GM10248 (cell line): ENCODE data around the gene CPA1.

ENCODE experiments used
- CTCF ChIA-PET: fragments of 300-600 bp; sonication (Branson Sonifier 250); formaldehyde crosslinking; extraction: SDS; loops from one replicate; lab custom pipeline; 2021; ENCODE audit warnings: antibody characterized with exemption; lab: Yijun Ruan, JAX
- POLR2A ChIA-PET: fragments of 350-650 bp; sonication (Branson Sonifier 250); formaldehyde crosslinking; extraction: SDS; loops from one replicate; lab custom pipeline; 2020; ENCODE audit warnings: antibody characterized with exemption; lab: Yijun Ruan, JAX
- DNase-seq: peaks from one replicate; pipeline ENCODE4 v3.0.0; 2012; ENCODE audit errors: extremely low spot score
- TF ChIP-seq, protein P1 (sequence below): IDR thresholded peaks from 2 replicates; pipeline ENCODE4 v1.5.1; 2012; ENCODE audit warnings: mild to moderate bottlenecking, low read depth; ENCODE audit errors: extremely low read depth, missing control alignments, control extremely low read depth

CPA1 gene

DNA sequence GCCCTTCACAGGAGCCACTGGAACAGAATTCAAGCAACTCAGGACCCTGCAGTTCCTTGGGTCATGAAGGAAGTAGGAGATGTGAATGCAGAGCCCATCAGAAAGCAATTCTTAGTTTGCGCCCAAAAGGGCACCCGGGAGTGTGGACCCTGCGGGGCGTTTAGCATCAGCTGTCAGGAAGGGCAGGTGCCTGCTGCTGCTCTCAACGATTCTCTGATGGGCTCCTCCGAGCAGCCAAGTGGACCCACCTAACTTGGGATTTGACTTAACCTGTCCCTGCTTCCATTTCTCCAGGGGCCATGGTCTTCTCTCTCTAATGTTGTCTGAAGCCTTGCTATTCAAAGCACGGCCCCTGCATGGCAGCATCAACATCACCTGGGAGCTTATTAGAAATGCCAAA, 18.6 kb upstream of the CPA1 start:
- TF ChIP-seq, protein P1, sequence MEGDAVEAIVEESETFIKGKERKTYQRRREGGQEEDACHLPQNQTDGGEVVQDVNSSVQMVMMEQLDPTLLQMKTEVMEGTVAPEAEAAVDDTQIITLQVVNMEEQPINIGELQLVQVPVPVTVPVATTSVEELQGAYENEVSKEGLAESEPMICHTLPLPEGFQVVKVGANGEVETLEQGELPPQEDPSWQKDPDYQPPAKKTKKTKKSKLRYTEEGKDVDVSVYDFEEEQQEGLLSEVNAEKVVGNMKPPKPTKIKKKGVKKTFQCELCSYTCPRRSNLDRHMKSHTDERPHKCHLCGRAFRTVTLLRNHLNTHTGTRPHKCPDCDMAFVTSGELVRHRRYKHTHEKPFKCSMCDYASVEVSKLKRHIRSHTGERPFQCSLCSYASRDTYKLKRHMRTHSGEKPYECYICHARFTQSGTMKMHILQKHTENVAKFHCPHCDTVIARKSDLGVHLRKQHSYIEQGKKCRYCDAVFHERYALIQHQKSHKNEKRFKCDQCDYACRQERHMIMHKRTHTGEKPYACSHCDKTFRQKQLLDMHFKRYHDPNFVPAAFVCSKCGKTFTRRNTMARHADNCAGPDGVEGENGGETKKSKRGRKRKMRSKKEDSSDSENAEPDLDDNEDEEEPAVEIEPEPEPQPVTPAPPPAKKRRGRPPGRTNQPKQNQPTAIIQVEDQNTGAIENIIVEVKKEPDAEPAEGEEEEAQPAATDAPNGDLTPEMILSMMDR: no peak
- POLR2A ChIA-PET: no interaction called here
- CTCF ChIA-PET: interaction anchor here (1.5 kb wide), 1 partner anchor 24 kb away, joined by 3 read pairs; no protein-coding TSS in a partner anchor
- no peak for DNase-seq

DNA sequence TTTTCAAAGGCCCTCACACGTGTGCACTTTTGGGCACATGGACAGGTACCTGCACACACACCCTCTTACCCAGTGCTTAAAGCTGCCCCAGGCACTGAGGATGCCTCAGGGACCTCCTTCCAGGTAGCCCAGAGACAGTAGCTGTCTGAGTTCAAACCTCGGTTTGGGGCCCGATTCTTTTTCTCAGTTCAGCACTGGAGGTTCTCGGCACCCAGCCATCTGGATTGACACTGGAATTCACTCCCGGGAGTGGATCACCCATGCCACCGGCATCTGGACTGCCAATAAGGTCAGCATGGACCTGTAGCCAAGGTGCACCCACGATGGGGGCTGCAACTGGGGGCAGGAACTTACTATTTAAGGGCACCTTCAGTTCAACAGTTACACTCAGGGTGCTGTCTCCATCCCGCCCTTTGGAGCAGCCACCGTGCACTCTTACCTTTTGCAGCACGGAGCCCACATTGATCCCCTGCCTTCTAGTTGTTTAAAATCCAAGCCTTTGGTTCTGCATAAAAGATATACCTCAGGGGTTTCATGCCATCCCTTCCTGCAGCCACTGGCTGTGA, 18.0 kb upstream of the CPA1 start:
- TF ChIP-seq, protein P1: no peak
- CTCF ChIA-PET: interaction anchor here (1.1 to 1.5 kb wide), 2 partner anchors 24 to 41 kb away, joined by 3 read pairs; no protein-coding TSS in a partner anchor
- DNase-seq: no peak
- POLR2A ChIA-PET: no interaction called here

DNA sequence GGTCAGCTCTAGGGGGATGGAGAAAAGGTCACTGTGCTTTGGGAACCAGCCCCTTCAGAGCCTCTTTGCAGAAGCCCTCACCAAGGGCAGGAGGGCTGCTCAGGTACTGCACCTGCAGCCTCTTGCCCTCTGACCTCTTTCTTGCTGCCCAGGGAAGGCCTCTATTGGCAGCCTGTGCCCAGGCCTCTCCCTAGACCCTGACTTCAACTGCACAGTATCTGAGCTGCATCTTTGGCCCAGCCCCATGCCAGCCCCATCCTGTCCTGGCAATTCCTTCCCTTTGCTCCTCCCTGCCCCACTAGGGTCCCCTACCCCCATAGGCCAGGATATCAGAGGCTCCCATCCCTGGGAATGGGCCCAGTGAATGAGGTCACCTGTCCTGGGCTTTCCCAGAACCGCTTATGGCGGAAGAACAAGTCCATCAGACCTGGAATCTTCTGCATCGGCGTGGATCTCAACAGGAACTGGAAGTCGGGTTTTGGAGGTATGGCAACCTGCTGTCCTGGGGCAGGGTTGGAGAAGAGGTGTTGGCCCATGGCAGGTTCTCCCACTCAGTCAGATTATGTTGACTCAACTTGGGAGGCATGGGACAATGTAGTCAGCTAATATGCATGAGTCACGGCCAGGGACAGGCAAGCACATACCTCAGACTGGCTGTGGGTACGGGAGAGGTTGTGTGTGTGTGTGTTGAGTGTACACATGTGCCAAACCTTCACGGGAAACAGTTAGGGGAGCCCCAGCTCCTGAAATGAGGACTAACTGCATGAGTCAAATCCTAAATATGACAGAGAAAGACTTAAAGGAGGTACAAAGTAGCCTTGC, 17.1 kb upstream of the CPA1 start:
- CTCF ChIA-PET: interaction anchor here (1.1 to 1.5 kb wide), 2 partner anchors 23 to 40 kb away, joined by 3 read pairs; no protein-coding TSS in a partner anchor
- TF ChIP-seq, protein P1: no peak
- POLR2A ChIA-PET: interaction anchor here (1.0 kb wide), 1 partner anchor 124 kb away, joined by 4 read pairs; no protein-coding TSS in a partner anchor
- no peak for DNase-seq

DNA sequence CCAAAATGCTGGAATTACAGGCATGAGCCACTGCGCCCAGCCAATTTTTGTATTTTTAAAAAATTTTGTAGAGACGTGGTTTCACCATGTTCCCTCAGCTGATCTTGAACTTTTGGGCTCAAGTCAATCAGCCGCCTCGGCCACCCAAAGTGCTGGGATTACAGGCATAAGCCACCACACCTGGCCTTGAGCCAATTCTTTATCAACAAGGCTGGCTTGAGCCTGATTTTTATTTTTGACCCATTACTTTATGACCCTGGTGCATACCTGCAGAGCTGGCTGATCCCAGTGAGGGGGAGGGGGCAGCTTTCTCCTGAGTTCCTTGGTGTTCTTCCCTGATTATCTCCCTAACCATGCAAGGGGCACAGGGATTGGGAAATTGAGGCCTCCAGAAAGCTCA, 15.8 kb upstream of the CPA1 start:
- TF ChIP-seq, protein P1: no peak
- ChIA-PET POLR2A (no interaction called here), CTCF (no interaction called here)
- DNase-seq: no peak

DNA sequence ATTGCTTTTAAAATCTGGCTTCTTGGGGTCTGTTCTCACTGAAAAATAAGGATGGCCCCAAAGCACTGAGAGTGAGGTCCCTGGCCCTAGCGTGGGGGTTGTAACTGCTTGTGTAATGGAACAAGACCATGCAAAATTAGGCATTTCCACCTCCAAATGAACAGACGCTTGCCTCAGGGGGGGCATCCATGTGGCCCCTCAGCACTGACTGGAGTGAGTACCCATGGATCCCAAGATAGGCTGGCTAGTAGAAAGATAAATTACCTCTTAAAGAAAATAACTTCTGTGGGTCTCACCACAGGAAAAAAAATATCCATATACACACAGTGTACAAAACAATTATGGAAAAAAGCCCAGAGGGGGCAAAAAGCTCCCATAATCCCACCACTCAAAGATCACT, 15.2 kb upstream of the CPA1 start:
- CTCF ChIA-PET: interaction anchor here (1.6 kb wide), 1 partner anchor 15 kb away, joined by 3 read pairs; the partner anchor contains the start of gene CPA1
- POLR2A ChIA-PET: interaction anchor here (0.5 to 0.7 kb wide), 2 partner anchors 15 to 207 kb away, joined by 3 read pairs; no protein-coding TSS in a partner anchor
- DNase-seq: no peak
- TF ChIP-seq, protein P1: no peak
